HepG2 (cell line): ENCODE results near the gene EXOC3. TPM values are rescaled to one million over a fixed set of nuclear protein-coding genes. Genes with fewer than 3 reads are reported as not detected.

ENCODE experiments used
- ATAC-seq: fragments of 200-7000 bp; cut with Tn5 transposase; 3 replicates; pipeline ENCODE4 v1.9.1; 2020; ENCODE audit warnings: mild to moderate bottlenecking, moderate library complexity
- BruUV-seq: library from RNA; stranded (reverse); fragments of 400-500 nt; replicated peaks from 2 replicates; lab custom pipeline; 2021; lab: Mats Ljungman, UMichigan
- CTCF ChIA-PET: fragments of 300-600 bp; formaldehyde crosslinking; extraction: SDS; loops from one replicate; lab custom pipeline; 2021; ENCODE audit warnings: low total read pairs, inconsistent platforms, low intra/inter-chr PET ratio; lab: Yijun Ruan, JAX
- POLR2A ChIA-PET: fragments of 350-600 bp; sonication (Branson Sonifier 250); formaldehyde crosslinking; loops from one replicate; lab custom pipeline; 2020; ENCODE audit warnings: antibody characterized with exemption, inconsistent platforms; lab: Yijun Ruan, JAX
- DNase-seq: peaks from one replicate; pipeline ENCODE4 v3.0.0-alpha.2; 2015; ENCODE audit warnings: low spot score
- FAIRE-seq: peaks from 3 replicates; lab custom pipeline; 2011; peaks lifted over from hg19 to GRCh38; lab: Jason Lieb, UNC
- H2AFZ ChIP-seq: one replicate; pipeline ENCODE4 v1.6.1; 2011; ENCODE audit warnings: low read length, inconsistent platforms
- H3K27ac ChIP-seq: fragments of 300-600 bp; 3 replicates; pipeline ENCODE4 v1.8.0; 2011; ENCODE audit warnings: mixed run types, mild to moderate bottlenecking, mixed read lengths, low read length, inconsistent platforms; ENCODE audit not compliant: insufficient read depth; ENCODE audit errors: extremely low read length
- H3K27me3 ChIP-seq, 2 experiments: fragments of 200-600 bp in 1 of 2; 2 replicates in 1 of 2; 3 replicates in 1 of 2; pipeline versions ENCODE4 v1.6.0 to v1.8.0; 2011; ENCODE audit warnings: low read length in 2 of 2, mild to moderate bottlenecking in 2 of 2, moderate library complexity in 2 of 2, inconsistent platforms in 1 of 2; ENCODE audit not compliant: insufficient read depth in 2 of 2, control insufficient read depth in 1 of 2
- H3K36me3 ChIP-seq, 2 experiments: fragments of 200-600 bp in 1 of 2; replicated peaks in 1 of 2; 2 replicates in 1 of 2; 3 replicates in 1 of 2; pipeline versions ENCODE4 v1.5.1 to v1.8.0; 2011; ENCODE audit warnings: low read length in 2 of 2, inconsistent platforms in 1 of 2; ENCODE audit not compliant: insufficient read depth in 2 of 2, control insufficient read depth in 1 of 2
- H3K4me1 ChIP-seq: 2 replicates; pipeline ENCODE4 v1.5.1; 2012; ENCODE audit warnings: low read length, inconsistent platforms; ENCODE audit not compliant: insufficient read depth
- H3K4me2 ChIP-seq: 2 replicates; pipeline ENCODE4 v1.6.0; 2011; ENCODE audit warnings: low read depth, low read length, inconsistent platforms
- H3K4me3 ChIP-seq, 3 experiments: fragments of 200-600 bp in 1 of 3; sonication (generic), shearing (Covaris generic) in 1 of 3; replicated peaks in 1 of 3; 2 replicates each; pipeline ENCODE4 v1.5.1; 2011 to 2016; ENCODE audit warnings: low read length in 3 of 3, inconsistent platforms in 2 of 3, low read depth in 2 of 3, mild to moderate bottlenecking in 2 of 3, control low read depth in 1 of 3, mixed read lengths in 1 of 3; ENCODE audit not compliant: insufficient read depth in 1 of 3
- H3K79me2 ChIP-seq: one replicate; pipeline ENCODE4 v1.6.1; 2011; ENCODE audit warnings: low read length, inconsistent platforms; ENCODE audit not compliant: insufficient read depth
- H3K9ac ChIP-seq: 2 replicates; pipeline ENCODE4 v1.6.0; 2011; ENCODE audit warnings: mild to moderate bottlenecking, low read depth, low read length, inconsistent platforms; ENCODE audit not compliant: insufficient read depth
- H3K9me3 ChIP-seq: 2 replicates; pipeline ENCODE4 v1.5.1; 2012; ENCODE audit warnings: mild to moderate bottlenecking, low read length
- H4K20me1 ChIP-seq: 2 replicates; pipeline ENCODE4 v1.6.0; 2011; ENCODE audit warnings: inconsistent platforms, mild to moderate bottlenecking, low read length, moderate library complexity; ENCODE audit not compliant: insufficient read depth
- AGO1 ChIP-seq: fragments of 200-400 bp; formaldehyde crosslinking; IDR thresholded peaks from 2 replicates; pipeline ENCODE4 v1.6.1; 2017; ENCODE audit warnings: mild to moderate bottlenecking, low read depth, low read length, moderate library complexity; ENCODE audit not compliant: poor library complexity, severe bottlenecking
- AGO2 ChIP-seq: fragments of 200-400 bp; formaldehyde crosslinking; optimal IDR thresholded peaks from 2 replicates; pipeline ENCODE3; 2017; ENCODE audit warnings: mild to moderate bottlenecking, low read depth, low read length, moderate library complexity
- AKAP8 ChIP-seq: sonication (generic); formaldehyde crosslinking; IDR thresholded peaks from 2 replicates; pipeline ENCODE4 v1.5.1; 2020; ENCODE audit warnings: mild to moderate bottlenecking, missing genetic modification reagents
- HNRNPL ChIP-seq: fragments of 200-400 bp; formaldehyde crosslinking; IDR thresholded peaks from 2 replicates; pipeline ENCODE4 v1.6.1; 2017; ENCODE audit warnings: mild to moderate bottlenecking, low read depth, low read length
- NONO ChIP-seq, 2 experiments: fragments of 450-650 bp in 1 of 2; sonication (generic) in 1 of 2; formaldehyde crosslinking in 1 of 2; IDR thresholded peaks in 1 of 2; conservative IDR thresholded peaks in 1 of 2; 2 replicates each; pipeline versions ENCODE4 v1.6.1 to v1.8.0; 2017 to 2022; ENCODE audit warnings: mild to moderate bottlenecking in 1 of 2, missing genetic modification reagents in 1 of 2, moderate library complexity in 1 of 2
- POLR2G ChIP-seq: fragments of 200-400 bp; formaldehyde crosslinking; IDR thresholded peaks from 2 replicates; pipeline ENCODE4 v1.6.1; 2018; ENCODE audit warnings: mild to moderate bottlenecking, low read depth, low read length, moderate library complexity
- ZFP1 ChIP-seq: IDR thresholded peaks from 2 replicates; pipeline ENCODE4 v1.6.1; 2016
- ZNF574 ChIP-seq: sonication (generic); formaldehyde crosslinking; IDR thresholded peaks from 2 replicates; pipeline ENCODE4 v1.4.0; 2020; ENCODE audit warnings: missing genetic modification reagents
- WGBS: methylation state at CpG from one replicate; pipeline ENCODE4 v1.1.6; 2017; ENCODE audit warnings: low lambda C conversion rate; 5-methylcytosine and 5-hydroxymethylcytosine counted together
- in situ Hi-C: cut with HindIII; loops from 2 replicates; pipeline ENCODE4 v1.10.0; 2017; ENCODE audit warnings: low pct_unique_long_range_greater_than_20kb; ENCODE audit not compliant: extremely low pct_ligation_motif_present
- intact Hi-C: fragments of 100-400 bp; cut with micrococcal nuclease; formaldehyde crosslinking; loops from one replicate; pipeline ENCODE4 v1.10.0; 2022; ENCODE audit not compliant: unreplicated experiment
- polyA plus RNA-seq, 8 experiments: library from polyadenylated mRNA; depleted of rRNA in 3 of 8; stranded (reverse) in 7 of 8; unstranded in 1 of 8; fragments of >200 nt; fragmentation: Illumina TruSeq in 4 of 8; extraction: Trizol in 4 of 8; gene quantifications; 2 replicates each; pipeline versions ENCODE4 v1.2.1 to v1.2.3, GENCODE V29; 2011 to 2016; ENCODE audit warnings: low read depth in 4 of 8, missing spikeins in 1 of 8, mixed read lengths in 1 of 8; ENCODE audit not compliant: insufficient read depth in 1 of 8
- total RNA-seq, 5 experiments: library from RNA; depleted of rRNA; stranded (reverse); fragments of >200 nt; fragmentation: Illumina TruSeq; extraction: Trizol; gene quantifications; 2 replicates each; pipeline ENCODE4 v1.2.3, GENCODE V29; 2016; ENCODE audit warnings: low read depth in 1 of 5

EXOC3 gene
- total and polyA plus RNA-seq, 2 of the 13 experiments (the other 11 are each of a cell fraction or from before 2014, with no cell fraction given): 9.2 to 20.5 TPM

- Histone ChIP-seq H3K4me3 (no peak overlapping the region), H3K27ac (no peak overlapping the region), H3K4me1 (peaks cover 25% of the 10 kb centered on the region), H3K36me3 (no peaks in the 10 kb centered on the region; a peak in 1 of 5 replicates), H2AFZ (no peak overlapping the region), H3K9me3 (no peaks in the 10 kb centered on the region), H3K9ac (no peak overlapping the region), H3K4me2 (no peak overlapping the region), H3K27me3 (peaks cover 18 to 65% of the 10 kb centered on the region in 2 experiments), H4K20me1 (peaks cover 4% of the 10 kb centered on the region; the same call in 1 of the 2 replicates), H3K79me2 (peaks cover 3% of the 10 kb centered on the region)
- in situ Hi-C loops (no loop called here), intact Hi-C loops (no loop called here)
- TF ChIP-seq AKAP8 (CRISPR knock-in tag) (0 out of 2 replicates have a peak, but pooled peaks have one; percentile 2), ZFP1 (CRISPR knock-in tag) (no peak), NONO (IDR thresholded peaks at IDR 0.05) (no peak), NONO (CRISPR knock-in tag; conservative IDR thresholded peaks at IDR 0.05) (0 out of 2 replicates have a peak, but pooled peaks have one; percentile 11), HNRNPL (0 out of 2 replicates have a peak, but pooled peaks have one; percentile 11), AGO1 (peak; percentile 86), POLR2G (peak; percentile 42; the same call in 1 of the 2 replicates), ZNF574 (CRISPR knock-in tag) (no peak), AGO2 (peak; percentile 67)
- FAIRE-seq (no peak), DNase-seq (no peak), ATAC-seq (no peak)
- 45% methylated on average over 32 of the region's 51 CpGs for WGBS
- ChIA-PET CTCF (no interaction called here), POLR2A (no interaction called here)
- BruUV-seq: no TSS peak
These were observed 33.3 kb downstream of the EXOC3 start for GRCh38 chr5:476102-476813.
